Peyer's patch (tissue), 4 donors: ENCODE data around the gene STRA6. TPM values are rescaled to one million over a fixed set of nuclear protein-coding genes. Genes with fewer than 3 reads are reported as not detected.

ENCODE experiments used
- DNase-seq, 3 donors: peaks; one replicate each; pipeline ENCODE4 v3.0.0-alpha.2; 2017 to 2019
- H3K27ac ChIP-seq, 4 donors: fragments of 200-600 bp; sonication (generic); one replicate each; pipeline ENCODE4 v1.5.1; 2016 to 2019
- H3K27me3 ChIP-seq, 2 donors: fragments of 200-600 bp; sonication (generic); one replicate each; pipeline ENCODE4 v1.5.1; 2019
- H3K36me3 ChIP-seq, 3 donors: fragments of 200-600 bp; sonication (generic); one replicate each; pipeline ENCODE4 v1.5.1; 2016 to 2019
- H3K4me1 ChIP-seq, 4 donors: fragments of 200-600 bp; sonication (generic); one replicate each; pipeline ENCODE4 v1.5.1; 2016 to 2019
- H3K4me3 ChIP-seq, 4 donors: fragments of 200-600 bp; sonication (generic); 1 replicate in 3 of 4; 2 replicates in 1 of 4; pipeline ENCODE4 v1.5.1; 2016 to 2019; ENCODE audit warnings: mild to moderate bottlenecking in 1 of 4
- H3K9me3 ChIP-seq, 4 donors: fragments of 200-600 bp; sonication (generic); one replicate each; pipeline ENCODE4 v1.5.1; 2016 to 2019; ENCODE audit warnings: mild to moderate bottlenecking in 1 of 4
- POLR2A ChIP-seq, 2 donors: fragments of 450-650 bp; IDR thresholded peaks; one replicate each; pipeline ENCODE4 v1.5.1; 2017; ENCODE audit warnings: antibody characterized with exemption in 2 of 2, mild to moderate bottlenecking in 2 of 2, moderate library complexity in 2 of 2
- total RNA-seq, 4 donors: library from RNA; depleted of rRNA; stranded (reverse); fragments of >200 nt; gene quantifications; one replicate each; pipeline ENCODE4 v1.1.0, GENCODE V29; 2016
- TF ChIP-seq, protein P1 (sequence below), 6 experiments: fragments of 450-650 bp in 4 of 6; fragments of 200-600 bp in 2 of 6; sonication (generic) in 1 of 6; IDR thresholded peaks; one replicate each; pipeline ENCODE4 v1.5.1; 2017 to 2019; ENCODE audit warnings: antibody characterized with exemption in 6 of 6, mild to moderate bottlenecking in 3 of 6, moderate library complexity in 1 of 6

Gene STRA6
- total RNA-seq, 4 donors from 2014 or later = 0.83 TPM; not detected in 3

DNA sequence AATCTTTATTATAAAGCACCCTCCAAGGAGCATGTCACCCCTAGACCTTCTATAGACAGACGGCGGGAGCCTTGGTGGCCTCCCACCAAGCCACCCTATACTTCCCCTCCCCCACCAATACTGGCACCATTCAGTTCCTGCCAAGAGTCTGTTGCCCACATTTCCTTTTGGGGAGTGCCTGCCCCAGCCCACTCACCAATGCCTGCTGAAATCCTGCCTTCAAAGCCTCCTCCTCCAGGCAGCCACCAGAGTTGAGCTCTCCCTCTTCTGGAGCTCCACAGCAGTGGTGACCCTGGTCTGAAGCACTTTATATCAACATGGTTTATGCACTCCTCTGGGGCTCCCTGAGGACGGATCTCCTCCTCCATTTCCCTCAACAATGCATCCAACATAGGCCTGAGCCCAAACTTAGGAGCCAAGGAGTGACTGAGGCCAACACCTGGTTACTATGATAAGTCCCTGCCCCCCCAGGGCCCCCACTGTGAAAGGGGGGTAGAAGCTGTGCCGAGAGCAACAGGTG is 42.3 kb upstream of the STRA6 start:
- no peaks in the 10 kb centered on the region for H3K9me3 ChIP-seq
- no peak overlapping the region for H3K27ac ChIP-seq
- H3K4me3 ChIP-seq = no peak overlapping the region
- DNase-seq = no peak
- no peaks in the 10 kb centered on the region for H3K36me3 ChIP-seq
- H3K27me3 ChIP-seq = no peaks in the 10 kb centered on the region
- peaks cover 0 to 12% (median 0%) of the 10 kb centered on the region in 4 donors for H3K4me1 ChIP-seq
- TF ChIP-seq POLR2A (IDR thresholded peaks at IDR 0.05) = no peak
- TF ChIP-seq, protein P1, sequence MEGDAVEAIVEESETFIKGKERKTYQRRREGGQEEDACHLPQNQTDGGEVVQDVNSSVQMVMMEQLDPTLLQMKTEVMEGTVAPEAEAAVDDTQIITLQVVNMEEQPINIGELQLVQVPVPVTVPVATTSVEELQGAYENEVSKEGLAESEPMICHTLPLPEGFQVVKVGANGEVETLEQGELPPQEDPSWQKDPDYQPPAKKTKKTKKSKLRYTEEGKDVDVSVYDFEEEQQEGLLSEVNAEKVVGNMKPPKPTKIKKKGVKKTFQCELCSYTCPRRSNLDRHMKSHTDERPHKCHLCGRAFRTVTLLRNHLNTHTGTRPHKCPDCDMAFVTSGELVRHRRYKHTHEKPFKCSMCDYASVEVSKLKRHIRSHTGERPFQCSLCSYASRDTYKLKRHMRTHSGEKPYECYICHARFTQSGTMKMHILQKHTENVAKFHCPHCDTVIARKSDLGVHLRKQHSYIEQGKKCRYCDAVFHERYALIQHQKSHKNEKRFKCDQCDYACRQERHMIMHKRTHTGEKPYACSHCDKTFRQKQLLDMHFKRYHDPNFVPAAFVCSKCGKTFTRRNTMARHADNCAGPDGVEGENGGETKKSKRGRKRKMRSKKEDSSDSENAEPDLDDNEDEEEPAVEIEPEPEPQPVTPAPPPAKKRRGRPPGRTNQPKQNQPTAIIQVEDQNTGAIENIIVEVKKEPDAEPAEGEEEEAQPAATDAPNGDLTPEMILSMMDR (IDR thresholded peaks at IDR 0.05) = no peak

DNA sequence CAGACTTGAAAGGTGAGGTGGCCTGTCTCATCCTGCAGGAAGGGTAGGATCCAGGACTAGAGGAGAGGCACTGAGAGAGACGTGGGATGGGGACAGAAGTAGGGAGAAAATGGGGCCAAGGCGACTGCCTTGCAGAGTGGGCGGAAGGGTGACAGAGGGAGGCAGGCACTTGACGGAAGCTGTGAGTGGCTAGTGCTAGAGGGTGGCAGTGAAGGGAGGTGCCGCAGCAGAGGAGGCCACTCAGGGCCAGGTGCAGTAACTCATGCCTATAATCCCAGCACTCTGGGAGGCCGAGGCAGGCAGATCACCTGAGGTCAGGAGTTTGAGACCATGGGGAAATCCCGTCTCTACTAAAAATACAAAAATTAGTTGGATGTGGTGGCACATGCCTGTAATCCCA is 40.8 kb upstream of the STRA6 start:
- no peak for DNase-seq
- TF ChIP-seq POLR2A (IDR thresholded peaks at IDR 0.05) = no peak
- TF ChIP-seq, protein P1 (IDR thresholded peaks at IDR 0.05) = no peak

DNA sequence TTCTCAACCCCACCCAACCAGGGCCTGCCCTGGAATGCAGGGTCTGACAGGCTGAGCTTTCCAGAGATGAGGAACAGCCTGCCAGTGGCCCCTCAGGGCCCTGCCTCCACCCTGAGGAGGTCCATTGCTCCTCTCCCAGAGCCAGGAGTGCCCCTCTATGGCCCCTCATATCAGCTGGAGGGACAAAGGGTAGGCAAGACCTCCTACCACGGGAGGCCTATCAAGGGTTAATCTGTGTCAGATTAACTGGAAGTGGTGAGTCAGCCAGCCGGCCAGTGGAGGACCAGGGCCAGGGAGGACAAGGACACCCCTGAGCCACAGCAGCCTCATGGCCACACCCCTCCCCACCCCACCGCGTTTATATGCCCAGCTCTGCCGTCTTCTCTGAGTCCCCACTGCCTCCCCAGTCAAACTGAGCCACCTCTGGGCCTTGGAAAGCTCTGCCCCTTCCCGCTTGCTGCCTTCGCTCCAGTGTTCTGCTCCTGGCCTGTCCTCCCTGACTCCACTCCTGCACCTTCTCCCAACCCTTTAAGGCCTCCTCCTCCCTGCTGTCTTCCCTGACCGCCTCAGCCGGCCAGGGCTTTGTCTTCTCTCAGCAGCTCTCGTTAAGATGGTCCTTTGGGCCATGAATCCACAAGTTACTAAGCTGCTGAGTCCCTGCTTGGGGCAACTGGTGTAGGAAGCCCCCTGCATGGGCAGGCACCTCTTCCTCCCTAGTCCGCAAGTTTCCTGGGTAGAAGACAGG is 40.0 kb upstream of the STRA6 start:
- Histone ChIP-seq H3K27ac (no peak overlapping the region), H3K36me3 (no peaks in the 10 kb centered on the region), H3K27me3 (no peaks in the 10 kb centered on the region), H3K4me3 (no peak overlapping the region), H3K9me3 (no peaks in the 10 kb centered on the region), H3K4me1 (peaks cover 0 to 18% (median 0%) of the 10 kb centered on the region in 4 donors)
- no peak for DNase-seq
- TF ChIP-seq, protein P1 (IDR thresholded peaks at IDR 0.05) = no peak

More for the DNA sequence above, 40.8 kb upstream of the STRA6 start:
- no peaks in the 10 kb centered on the region for H3K27me3 ChIP-seq
- H3K9me3 ChIP-seq = no peaks in the 10 kb centered on the region
- H3K36me3 ChIP-seq = no peaks in the 10 kb centered on the region
- H3K4me1 ChIP-seq = peaks cover 0 to 18% (median 0%) of the 10 kb centered on the region in 4 donors
- no peak overlapping the region for H3K27ac ChIP-seq
- H3K4me3 ChIP-seq = no peak overlapping the region

DNA sequence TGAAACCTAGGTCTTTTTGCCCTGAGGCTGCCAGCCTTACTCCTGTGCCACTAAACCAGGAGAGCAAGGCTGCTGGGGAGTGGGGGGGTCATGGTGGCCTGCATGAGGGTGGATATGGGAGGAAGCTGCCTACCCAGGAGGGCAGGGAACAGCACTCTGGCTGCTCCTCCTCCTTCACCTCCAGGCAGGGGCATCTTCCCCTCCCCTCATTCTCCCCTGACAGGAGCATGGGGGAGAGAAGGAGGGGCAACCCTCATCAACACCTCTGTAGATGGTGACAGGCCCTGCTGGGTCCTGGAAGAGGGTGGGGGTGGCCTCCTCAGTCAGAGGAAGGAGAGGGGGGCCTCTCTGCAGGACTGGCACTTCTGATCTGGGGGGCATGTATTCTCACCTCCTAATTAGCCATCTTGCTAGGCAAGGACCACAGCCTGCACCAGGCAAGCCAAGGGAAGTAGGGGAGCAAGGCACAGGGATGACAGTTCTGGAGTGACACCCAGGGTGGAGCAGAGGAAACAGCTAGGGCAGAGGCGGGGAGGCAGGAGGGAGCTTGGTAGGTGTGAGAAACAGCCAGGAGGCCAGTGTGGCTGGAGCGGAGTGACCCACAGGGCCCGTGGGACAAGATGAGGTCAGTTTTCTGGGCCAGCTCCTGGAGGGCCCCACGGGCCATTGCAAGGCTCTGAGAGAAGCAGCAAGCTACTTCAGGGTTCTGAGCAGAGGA is 38.5 kb upstream of the STRA6 start:
- DNase-seq = no peak
- Histone ChIP-seq H3K4me3 (no peak overlapping the region), H3K9me3 (no peaks in the 10 kb centered on the region), H3K27me3 (no peaks in the 10 kb centered on the region), H3K27ac (no peak overlapping the region), H3K36me3 (no peaks in the 10 kb centered on the region), H3K4me1 (peaks cover 0 to 18% (median 0%) of the 10 kb centered on the region in 4 donors)
- TF ChIP-seq, protein P1 (IDR thresholded peaks at IDR 0.05) = no peak
- no peak for TF ChIP-seq POLR2A (IDR thresholded peaks at IDR 0.05)

DNA sequence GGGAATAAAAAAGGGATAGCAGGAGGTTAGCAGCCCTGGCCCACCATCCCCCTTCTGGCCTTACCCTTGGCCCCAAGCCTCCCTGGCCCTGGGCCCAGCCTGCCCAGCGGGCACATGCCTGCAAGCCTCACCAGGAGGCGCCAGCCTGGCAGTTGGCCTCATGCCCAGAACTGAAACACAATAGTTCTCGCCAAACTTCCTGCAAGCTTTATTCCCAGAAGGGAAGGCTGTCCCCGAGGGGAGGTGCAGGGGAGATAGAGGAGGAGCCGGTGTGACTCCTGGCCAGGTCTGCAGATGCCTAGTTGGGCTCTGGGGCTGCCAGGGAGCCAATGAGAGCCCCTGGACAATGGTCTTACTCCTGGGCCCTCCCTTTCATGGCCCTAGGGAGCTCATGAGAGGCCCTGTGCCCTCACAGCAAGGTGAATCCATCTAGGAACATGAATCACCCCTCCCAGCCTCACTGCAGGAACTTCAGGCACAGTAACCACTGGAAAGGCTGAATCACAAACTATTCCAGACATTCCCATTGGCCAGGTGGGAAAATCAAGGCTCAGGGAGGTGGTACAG is 37.5 kb upstream of the STRA6 start:
- Histone ChIP-seq H3K27me3 (no peaks in the 10 kb centered on the region), H3K9me3 (no peaks in the 10 kb centered on the region), H3K27ac (peak overlapping the region in 1 of 4 donors; percentile 9), H3K36me3 (no peaks in the 10 kb centered on the region), H3K4me3 (no peak overlapping the region), H3K4me1 (peaks cover 0 to 12% (median 0%) of the 10 kb centered on the region in 4 donors)
- TF ChIP-seq POLR2A (IDR thresholded peaks at IDR 0.05) = no peak
- TF ChIP-seq, protein P1 (IDR thresholded peaks at IDR 0.05) = peak in 4 of 6 experiments; percentile 30 to 54 (median 54)
- peak; percentile 19 to 73 (median 70) for DNase-seq
